Stimulated activated CD4-positive, alpha-beta T cell treated with anti-CD3 and anti-CD28 coated beads, Interleukin-2, amount 100 ng/mL, for 24 hours (primary cell): ENCODE results near the gene STX3.
"Not testable (repeated sequence)": the region's sequence is repeated elsewhere in the genome, so short reads cannot be mapped to it uniquely, and the experiment has no call there.

Experiments used
- DNase-seq, 2 donors: peaks; one replicate each; pipeline ENCODE4 v3.0.0-alpha.2; 2020

The STX3 gene

DNA sequence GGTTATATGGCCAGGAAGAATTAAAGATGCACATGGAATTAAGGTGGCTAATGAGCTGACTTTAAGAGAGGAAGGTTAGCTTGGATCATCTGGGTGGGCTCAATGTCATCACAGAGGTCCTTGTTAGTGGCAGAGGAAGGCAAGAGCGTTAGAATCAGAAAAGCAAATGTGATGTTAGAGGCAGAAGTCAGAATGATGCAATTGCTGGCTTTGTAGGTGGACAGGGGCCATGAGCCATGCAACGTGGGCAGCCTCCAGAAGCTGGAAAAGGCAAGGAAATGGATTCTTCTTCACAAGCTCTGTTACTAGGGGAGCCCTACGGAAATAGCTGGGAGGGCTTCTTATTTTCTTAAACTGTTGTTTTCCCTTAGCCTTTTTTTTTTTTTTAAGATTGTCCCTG lies 92.5 kb downstream of the STX3 start:
- DNase-seq, result no peak

DNA sequence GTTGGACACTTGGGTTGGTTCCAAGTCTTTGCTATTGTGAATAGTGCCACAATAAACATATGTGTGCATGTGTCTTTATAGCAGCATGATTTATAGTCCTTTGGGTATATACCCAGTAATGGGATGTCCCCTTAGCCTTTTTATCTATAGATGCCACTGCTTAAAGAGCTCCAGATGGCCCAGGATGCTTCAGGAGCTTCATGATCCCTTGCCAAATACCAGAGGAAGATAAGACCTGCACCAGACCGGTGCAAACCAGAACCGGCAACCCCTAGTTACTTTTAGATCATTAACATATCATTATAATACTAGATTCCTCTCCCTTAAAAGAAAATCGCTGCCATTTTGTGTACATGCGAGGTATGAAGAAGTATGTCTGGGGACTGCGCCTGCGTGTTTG lies 93.3 kb downstream of the STX3 start:
- DNase-seq, result not testable (repeated sequence)

DNA sequence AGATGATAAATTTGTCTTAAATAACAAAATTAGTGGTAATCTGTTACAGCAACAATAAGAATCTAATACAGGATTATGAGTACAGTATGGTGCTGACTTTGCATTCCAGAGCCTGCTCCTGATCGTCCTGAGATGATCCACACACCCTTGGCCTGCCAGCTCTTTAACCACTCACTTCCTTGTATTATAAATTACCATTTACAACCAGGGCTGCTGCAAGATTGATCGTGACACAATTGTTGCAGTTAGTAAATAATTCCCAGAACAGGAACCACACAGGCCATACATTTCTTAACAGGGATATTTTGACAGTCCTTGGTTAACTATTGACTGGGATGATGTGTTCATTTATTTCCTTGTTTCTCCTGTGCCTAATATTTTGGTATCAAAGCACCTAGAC lies 94.0 kb downstream of the STX3 start:
- no peak for DNase-seq

DNA sequence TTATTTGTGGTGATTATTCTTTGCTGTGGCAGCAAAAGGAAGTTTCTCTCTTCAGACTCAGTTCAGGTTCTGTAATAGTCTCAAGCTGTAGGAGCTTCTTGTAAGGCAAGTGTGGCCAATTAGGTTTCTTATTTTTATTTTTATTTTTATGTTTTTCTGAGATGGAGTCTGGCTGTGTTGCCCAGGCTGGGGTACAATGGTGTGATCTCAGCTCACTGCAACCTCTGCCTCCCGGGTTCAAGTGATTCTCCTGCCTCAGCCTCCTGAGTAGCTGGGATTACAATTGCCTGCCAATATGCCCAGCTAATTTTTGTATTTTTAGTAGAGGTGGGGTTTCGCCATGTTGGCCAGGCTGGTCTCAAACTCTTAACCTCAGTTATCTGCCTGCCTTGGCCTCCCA lies 94.4 kb downstream of the STX3 start:
- not testable (repeated sequence) for DNase-seq

DNA sequence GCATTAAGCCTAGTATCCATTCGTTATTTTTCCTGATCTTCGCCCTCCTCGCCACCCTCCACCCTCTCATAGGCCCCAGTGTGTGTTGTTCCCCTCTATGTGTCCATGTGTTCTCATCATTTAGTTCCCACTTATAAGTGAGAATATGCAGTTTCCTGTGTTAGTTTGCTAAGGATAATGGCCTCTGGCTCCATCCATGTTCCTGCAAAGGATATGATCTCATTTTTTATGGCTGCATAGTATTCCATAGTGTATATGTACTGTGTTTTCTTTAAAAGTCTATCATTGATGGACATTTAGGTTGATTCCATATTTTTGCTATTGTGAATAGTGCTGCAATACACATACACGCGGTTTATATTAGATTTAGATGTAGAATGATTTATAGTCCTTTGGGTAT lies 96.2 kb downstream of the STX3 start:
- DNase-seq, result not testable (repeated sequence)

DNA sequence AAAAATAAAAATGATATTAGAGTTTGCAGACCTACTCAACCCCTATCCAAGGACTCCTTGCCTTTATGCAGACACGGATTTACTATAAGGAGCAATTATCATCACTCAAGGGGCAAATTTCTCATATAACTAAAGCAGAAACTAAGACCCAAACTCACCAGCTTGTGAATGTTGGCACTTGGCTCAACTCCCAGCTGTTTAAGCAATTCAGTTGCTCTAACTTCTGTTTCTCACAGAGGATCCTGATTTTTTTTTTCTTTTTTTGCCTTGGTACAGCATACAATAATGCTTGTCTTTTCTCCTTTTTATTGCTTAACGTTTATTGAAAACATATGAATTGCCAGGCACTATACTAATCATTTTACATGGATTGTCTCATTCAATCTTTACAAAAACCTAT lies 99.7 kb downstream of the STX3 start:
- DNase-seq, result no peak
